Measurements from ENCODE around the gene SMARCAL1.

GRCh38 chr2:216482640-216483039 lies 70.4 kb downstream of the SMARCAL1 start:
- TF ChIP-seq CTCF (IDR thresholded peaks at IDR 0.05) = no peak
- no peak for TF ChIP-seq POLR2A (IDR thresholded peaks at IDR 0.05)

All from right lobe of liver (tissue), 4 donors.